NCI-H524 (cell line): ENCODE results near the gene TRIM66.

ENCODE experiments used
- DNase-seq, 2 experiments: peaks; one replicate each; lab custom pipeline; 2025; lab: John Stamatoyannopoulos, UW

Gene TRIM66

DNA sequence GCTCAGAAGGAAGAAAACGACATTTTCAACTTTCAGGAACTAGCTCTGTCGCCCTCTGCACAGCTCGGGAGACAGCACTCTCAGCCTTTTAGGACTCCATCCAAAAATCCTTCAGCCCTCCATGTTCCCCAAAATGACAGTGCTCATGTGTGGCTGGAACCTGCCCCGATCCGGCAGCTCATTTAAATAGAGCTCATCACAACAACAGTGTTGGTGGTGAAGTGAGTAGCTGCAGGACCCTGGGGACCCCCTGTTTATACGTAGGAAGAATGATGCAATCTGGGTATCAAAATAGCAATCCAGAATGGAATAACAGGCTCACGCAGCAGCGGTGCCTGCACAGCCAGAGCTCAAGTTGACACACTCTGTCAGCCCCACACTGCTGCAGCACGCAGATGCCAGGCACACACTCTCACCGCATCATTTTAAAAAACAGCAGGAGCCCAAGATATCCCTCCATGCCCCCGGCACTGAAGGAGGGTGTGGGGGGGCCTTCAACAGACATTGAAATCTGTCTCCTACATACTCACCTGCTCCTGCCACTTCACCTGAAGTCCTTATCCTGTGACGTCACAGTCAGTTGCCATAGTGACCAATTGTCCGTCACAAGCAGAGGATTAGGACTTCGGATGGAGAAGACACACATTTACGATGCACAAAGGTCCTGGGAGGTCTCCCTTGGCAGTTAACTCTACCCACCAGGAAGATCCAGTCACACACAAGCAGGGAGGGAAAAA lies 24.0 kb downstream of the TRIM66 start:
- no peak for DNase-seq

GRCh38 chr11:8656291-8656690 lies 26.2 kb downstream of the TRIM66 start:
- peak in 1 of 2 experiments; percentile 14 for DNase-seq

DNA sequence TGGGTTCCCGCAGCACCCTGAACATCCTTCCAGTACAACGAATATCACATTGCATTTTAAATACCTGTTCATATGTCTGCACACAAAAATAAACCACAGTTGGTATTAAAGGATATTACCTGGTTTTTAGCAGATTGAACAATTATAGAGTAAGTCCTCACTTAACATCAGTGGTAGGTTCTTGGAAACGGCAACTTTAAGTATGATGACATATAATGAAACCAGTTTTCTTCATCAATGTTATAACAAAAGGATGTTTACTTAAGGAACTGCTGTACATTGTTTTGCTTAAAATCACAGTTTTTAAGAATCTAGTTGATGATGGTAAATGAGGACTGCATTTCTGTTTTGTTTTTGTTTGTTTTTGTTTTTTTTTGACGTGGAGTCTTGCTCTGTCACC lies 28.0 kb downstream of the TRIM66 start:
- no peak for DNase-seq

- no peak for DNase-seq
Measured at GRCh38 chr11:8652140-8652539, 30.3 kb downstream of the TRIM66 start.

DNA sequence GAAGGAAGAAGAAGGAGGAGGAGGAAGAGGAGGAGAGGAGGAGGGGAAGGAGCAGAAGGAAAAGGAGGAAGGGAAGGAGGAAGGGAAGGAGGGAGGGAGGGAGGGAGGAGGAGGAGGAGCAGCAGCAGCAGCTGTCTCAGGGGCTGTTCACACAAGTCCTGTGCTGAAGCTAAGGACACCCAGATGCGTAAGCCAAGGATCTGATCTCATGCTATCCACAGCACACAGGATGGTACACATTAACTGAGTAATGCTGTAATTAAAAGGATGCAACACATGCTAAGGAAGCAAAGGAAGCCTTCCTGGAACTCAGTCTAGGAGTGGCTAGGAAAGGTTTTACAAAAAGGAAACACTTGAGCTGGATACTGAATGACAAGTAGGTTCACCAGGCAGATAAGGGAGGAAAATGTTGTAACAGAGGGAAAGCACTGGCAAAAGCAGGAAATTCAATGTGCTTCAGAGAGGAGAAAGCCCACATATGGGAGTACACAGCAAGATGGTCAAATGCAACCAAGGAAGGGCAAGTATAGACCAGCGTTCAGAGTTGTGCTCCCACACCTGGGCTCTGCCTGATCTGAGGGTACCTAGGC lies 32.0 kb downstream of the TRIM66 start:
- no peak for DNase-seq

- no peak for DNase-seq
Measured at GRCh38 chr11:8649361-8649760, 33.1 kb downstream of the TRIM66 start.

DNA sequence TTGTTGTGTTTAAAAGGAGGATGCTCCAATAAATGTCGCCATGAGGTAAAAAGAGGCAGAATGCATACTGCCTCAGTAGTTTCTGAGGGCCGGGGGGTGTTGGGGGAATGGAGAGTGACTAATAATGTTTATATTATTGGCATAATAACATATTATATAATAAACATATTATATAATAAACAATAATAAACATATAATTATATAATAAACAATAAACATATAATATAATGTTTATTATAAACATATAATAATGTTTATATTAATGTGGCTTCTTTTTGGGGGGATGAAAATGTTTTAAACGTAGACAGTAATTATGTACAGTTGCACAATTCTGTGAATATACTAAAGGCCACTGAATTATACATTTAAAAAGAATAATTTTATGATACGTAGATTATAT lies 35.6 kb downstream of the TRIM66 start:
- DNase-seq = no peak

DNA sequence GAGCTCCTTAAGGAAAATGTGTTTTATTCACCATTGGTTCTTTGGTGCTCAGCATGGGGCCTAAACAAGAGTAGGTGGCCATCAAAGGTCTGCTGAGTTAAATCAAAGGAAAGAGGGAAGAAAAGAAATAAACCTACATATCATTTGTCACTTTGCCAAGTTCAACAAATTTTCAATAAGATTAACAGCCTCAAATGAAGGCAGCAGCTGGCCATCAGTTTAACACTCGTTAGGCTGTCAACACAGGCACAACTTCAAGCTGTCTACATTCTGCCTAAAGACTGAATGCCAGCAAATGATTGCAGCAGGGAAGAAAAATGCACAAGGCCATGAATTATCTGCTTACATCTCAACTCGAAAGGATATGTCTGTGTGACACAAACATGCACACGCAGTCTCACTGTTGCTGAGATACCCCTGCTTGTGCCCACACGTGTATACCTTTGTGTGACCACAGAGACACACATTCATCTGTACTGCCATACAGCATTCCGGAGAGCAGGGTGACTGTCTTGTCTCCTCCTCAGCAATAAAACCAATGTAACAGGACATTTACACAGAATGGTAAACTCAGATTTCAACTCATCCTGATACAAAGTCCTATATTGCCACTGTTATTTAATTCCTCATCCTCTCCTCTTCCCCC lies 40.1 kb downstream of the TRIM66 start:
- peak; percentile 12 to 66 for DNase-seq

GRCh38 chr11:8641332-8641731 lies 41.1 kb downstream of the TRIM66 start:
- DNase-seq = no peak

GRCh38 chr11:8640267-8640906 lies 42.1 kb downstream of the TRIM66 start:
- no peak for DNase-seq

- no peak for DNase-seq
Measured at GRCh38 chr11:8639655-8640054, 42.8 kb downstream of the TRIM66 start.

DNA sequence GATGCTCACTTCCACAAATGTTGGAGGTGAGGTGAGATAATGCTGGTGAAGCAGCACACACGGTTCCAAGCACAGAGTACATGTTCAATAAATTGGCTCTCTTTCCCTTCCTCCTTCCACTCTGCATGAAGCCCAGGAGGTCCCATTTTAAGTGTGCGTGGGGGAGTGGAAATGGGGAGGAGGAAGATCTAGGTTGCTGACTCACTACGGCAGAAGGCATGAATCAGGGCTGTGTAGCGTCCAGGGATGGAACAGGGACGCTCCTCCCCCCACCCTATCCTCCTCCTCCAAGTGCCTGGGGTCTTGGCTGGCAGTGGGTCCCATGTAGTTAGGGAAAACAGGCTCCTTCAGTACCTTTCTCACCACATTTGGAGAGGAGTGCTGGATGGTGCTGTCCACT lies 44.2 kb downstream of the TRIM66 start:
- no peak for DNase-seq

DNA sequence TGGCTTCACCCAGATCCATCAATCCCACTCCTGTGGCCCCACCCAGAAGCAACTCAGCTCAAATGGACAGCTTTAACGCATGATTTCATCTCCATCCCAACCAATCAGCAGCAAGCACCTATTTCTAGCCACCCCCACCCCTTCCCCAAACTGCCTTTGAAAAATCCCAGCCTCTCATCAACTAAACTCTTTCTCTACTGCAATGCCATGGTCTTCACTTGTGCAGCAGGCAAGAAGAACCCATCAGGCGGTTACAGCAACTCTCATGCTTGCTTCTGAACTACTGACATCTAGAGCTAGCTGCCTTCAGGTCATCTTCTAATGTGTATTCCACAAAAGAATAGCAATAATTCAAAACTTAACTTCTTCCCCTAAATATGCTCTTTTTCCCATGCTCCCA lies 46.3 kb downstream of the TRIM66 start:
- no peak for DNase-seq

DNA sequence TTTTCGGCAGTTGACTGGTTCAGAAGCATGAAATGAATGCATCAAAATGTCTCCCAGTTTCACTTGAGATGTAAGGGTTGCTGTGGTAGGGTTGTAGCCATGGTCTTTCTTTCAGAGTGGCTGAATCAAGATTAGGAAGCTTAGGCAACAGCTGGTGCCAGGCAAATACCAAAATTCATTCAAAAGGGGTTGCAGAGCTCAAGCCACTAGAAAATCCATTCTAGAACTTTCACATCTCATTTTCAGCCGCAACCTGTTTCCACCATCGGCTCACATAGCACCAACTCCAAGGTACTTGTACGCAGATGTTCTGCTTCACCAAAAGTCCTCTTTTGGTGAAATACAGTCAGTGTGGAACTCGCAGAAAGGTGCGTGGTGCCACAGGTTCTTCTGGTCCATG lies 48.0 kb downstream of the TRIM66 start:
- DNase-seq = no peak

DNA sequence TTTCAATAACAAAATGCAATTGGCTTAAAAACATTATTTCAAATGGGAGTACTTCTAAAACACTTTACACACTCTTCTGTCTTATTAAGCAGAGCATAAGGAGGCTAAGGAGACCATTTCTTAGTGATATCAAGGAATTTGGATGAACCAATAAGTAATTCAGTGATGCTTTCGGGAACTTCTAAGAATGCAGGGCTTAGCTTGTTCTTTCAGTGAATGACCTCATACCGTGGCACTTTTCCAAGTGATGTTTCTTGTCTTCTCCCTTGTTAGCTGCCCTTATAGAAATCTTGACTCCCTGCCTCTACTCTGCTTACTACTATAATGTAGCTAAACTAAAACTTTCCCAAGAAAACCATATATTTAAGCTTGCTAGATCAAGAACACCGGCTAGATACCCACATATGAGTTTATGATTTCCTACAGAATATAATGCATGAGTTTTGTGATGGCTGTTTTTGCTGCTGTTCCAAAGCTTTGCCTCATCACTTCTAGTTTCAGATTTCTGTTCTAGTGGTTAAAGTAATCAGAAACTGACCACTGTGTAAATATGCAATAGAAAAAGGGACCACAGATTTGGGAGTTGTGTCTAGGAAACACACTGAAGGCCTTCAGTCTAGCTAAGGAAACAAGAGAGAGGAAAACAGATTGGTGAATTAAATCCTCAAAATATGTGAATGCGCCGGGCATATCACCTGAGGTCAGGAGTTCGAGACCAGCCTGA lies 50.9 kb downstream of the TRIM66 start:
- DNase-seq = no peak

- no peak for DNase-seq
Measured at GRCh38 chr11:8624698-8625097, 57.8 kb downstream of the TRIM66 start.

DNA sequence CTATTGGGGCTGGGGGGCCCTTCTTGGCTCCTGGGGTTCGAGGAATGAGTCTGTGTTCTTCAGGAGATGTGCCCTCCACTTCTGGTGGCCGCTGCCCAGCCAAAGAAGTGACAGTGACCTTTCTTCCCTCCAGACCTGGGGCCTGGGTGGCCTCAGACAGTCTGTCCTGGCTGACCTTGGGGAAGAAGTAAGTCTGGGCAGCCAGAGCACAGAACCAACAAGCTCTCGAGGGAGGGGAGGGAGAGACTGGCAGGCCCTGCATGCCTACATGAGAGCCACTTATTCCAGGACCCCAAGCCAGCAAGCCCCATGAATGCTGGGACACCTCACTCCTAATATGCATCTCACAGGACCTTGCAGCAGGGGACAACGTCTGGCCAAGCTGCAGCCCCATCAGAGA lies 61.3 kb downstream of the TRIM66 start:
- DNase-seq = no peak

DNA sequence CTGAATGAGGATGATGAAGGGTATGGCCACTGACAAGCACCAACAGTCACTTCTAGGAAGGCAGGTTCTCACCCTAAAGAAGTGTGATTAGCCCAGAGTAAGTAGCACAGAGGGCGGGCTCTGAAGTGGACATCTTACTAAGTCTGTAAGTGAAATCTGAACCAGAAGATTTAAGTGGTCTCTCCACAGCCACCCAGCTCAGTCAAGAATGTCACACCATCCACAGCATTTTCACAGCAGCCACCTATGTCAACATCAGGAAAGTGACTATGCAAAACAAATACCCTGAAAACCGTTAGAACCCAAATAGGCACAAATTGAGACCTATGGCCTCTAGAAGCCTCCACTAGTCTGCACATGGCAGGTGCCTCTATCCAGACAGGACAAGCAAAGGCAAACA lies 65.4 kb downstream of the TRIM66 start:
- DNase-seq = peak in 1 of 2 experiments; percentile 25

DNA sequence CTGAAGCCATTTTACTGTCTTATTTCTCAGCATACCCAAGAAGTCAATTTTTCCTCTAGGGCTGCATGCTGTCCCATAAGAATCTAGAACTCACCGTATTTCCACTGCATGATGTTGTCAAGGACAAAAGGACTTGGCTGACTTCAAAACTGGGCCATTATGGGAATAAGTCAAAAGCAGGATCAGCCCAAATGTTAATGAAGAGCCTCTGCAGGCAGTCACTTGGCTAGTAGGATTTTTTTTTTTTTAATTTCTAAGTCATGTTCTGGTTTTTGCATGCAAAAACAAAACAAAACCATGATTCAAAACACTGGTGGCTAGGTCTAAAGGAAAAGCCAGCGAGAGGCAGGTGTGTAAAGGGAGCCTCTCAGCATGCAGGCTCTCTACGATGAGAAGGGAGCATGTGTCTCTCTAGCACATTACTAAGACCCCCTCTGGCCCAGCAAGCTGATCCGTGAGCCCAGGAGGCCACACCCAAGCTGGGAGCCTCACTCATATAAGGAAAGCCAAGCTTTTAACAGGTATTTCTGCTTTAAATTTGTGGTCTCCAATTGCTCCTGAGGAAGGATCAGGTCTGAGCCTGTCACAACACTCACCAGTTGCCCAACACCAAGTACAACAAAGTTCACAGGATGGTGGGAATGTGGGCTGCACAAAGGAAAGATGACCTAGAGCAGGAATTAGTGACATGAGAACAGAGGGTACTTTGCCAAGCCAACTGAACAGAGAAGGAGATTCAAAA lies 67.0 kb downstream of the TRIM66 start:
- no peak for DNase-seq

- no peak for DNase-seq
Measured at GRCh38 chr11:8614497-8614896, 68.0 kb downstream of the TRIM66 start.

DNA sequence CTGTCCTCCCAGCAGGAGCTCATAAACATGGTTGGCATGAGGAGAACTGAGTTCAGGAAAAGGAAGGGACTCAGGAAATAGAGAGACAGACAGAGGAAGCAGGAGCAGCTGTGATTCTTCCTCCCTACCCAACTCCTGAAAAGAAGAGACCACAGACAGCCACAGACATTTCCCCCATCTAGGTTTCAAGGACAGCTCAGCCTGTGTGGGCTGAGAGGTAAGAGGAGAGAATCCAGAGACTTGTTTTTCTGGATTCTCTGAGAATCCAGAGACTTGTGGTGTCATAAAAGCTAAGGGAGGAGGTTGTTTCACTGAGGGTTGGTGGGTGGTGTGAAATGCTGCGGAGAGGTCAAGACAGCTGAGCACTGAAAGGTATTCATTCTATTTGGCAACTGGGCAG lies 69.4 kb downstream of the TRIM66 start:
- DNase-seq = no peak

GRCh38 chr11:8612522-8612921 lies 69.9 kb downstream of the TRIM66 start:
- DNase-seq = no peak
